ENCODE data around the gene LEPR.
"Not testable (repeated sequence)": the region's sequence is repeated elsewhere in the genome, so short reads cannot be mapped to it uniquely, and the experiment has no call there.

LEPR gene

DNA sequence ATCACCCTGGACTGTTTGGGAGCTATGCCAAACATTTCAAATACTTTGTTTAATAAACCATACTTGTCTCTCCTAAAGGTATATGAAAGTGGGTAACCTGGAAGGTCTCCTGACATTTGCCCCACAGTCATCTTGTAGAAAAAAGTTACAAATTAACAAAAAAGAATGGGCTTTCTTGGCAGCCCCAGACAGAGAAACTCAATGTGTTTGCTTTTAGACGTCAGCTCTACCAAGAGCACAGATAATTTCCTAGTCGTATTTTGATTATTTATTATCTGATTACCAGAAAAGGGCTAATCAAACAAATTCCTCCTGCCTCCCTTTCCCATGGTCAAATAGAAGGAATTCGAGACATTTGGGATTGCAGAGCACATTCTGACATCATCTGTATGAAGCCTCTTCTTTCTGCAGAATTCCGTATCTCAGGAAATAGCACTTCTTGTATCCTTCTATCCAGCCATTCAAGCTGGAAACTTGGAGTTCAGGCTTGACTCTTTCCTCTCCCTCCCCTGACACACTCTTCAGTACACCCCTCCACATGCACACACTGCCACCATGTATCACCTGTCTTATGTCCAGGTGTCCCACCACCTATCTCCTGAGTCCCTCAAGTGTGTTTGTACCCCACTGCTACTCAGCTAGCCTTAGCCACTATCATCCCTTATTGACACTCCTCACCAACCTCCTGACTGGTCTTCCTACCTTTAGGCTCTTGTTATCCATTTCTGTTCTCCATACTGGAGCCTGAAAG, 42.8 kb upstream of the LEPR start:
- Histone ChIP-seq H2BK15ac (ENCODE audit: low read depth, poor library complexity, severe bottlenecking) (no peak overlapping the region), H3K36me3 (ENCODE audit: control insufficient read depth in 1 of 2, insufficient read depth in 2 of 2, low read depth in 1 of 2, low read length in 2 of 2) (no peaks in the 10 kb centered on the region), H3K23ac (ENCODE audit: low read length in 2 of 2) (no peak overlapping the region), H3K27ac (ENCODE audit: low read length, poor library complexity, severe bottlenecking) (no peak overlapping the region), H2AFZ (ENCODE audit: low read depth, low read length) (no peak overlapping the region), H2BK120ac (ENCODE audit: low read depth, low read length) (no peak overlapping the region), H3K4me2 (ENCODE audit: low read length, poor library complexity, severe bottlenecking) (no peak overlapping the region), H3K14ac (ENCODE audit: low read length in 2 of 2) (no peak overlapping the region), H3K18ac (ENCODE audit: low read depth in 1 of 2, low read length in 2 of 2) (no peak overlapping the region), H2BK12ac (ENCODE audit: low read length in 2 of 2) (no peak overlapping the region), H4K8ac (ENCODE audit: low read length) (no peak overlapping the region), H4K91ac (ENCODE audit: low read length) (no peak overlapping the region), H3K9ac (ENCODE audit: low read length) (no peak overlapping the region), H3K9me3 (ENCODE audit: control insufficient read depth, low read length) (no peaks in the 10 kb centered on the region), H3K4me3 (ENCODE audit: insufficient read depth in 1 of 2, low read depth in 1 of 2, low read length in 2 of 2) (no peak overlapping the region), H3K79me1 (replicated peaks; ENCODE audit: low read length, poor library complexity, severe bottlenecking) (no peaks in the 10 kb centered on the region), H3K4ac (ENCODE audit: low read depth in 1 of 2, low read length in 2 of 2) (no peak overlapping the region), H2AK5ac (ENCODE audit: low read length, severe bottlenecking) (no peak overlapping the region), H2BK5ac (ENCODE audit: low read depth, low read length, poor library complexity, severe bottlenecking) (no peak overlapping the region), H3K27me3 (ENCODE audit: control insufficient read depth in 1 of 2, insufficient read depth in 1 of 2, low read length in 2 of 2) (no peaks in the 10 kb centered on the region), H3K4me1 (ENCODE audit: control insufficient read depth, insufficient read depth, low read depth, low read length) (no peaks in the 10 kb centered on the region)
- no peak for DNase-seq
- 92% methylated on average over 4 of the region's 4 CpGs for WGBS

DNA sequence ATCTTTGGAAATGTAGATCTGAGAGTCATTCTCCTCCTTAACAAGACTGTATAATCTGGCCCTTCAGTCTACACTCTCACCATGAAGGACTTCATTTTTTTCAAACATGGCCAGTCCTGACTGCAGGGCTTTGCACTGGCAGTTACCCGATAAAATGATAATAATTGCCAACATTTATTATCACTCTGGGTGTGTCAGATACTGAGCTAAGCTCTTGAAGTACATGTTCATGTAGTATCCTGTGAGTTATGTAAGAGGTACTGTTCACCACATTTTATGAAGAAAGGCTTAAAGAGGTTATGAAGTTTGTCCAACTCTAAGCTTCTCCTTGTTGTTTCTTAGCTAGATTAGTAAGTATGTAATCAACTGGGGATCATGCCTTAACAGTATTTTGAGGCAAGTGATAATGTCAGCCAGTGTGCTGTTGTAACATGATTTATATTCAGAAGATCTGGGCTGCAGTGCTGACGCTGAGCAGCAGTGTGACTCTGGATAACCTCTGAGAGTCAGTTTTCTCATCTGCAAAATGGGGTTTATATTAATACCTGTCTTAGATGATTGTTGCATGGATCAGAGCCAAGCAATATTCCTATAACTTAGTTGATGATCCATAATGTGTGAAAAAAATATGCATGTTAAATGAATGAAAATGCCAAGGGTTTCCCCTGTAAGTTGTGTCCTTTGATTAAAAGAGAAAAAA, 42.1 kb upstream of the LEPR start:
- no peak overlapping the region for H4K91ac ChIP-seq (ENCODE audit: low read length)
- H3K4me1 ChIP-seq (ENCODE audit: control insufficient read depth, insufficient read depth, low read depth, low read length) = no peaks in the 10 kb centered on the region
- no peak overlapping the region for H2BK120ac ChIP-seq (ENCODE audit: low read depth, low read length)
- no peaks in the 10 kb centered on the region for H3K36me3 ChIP-seq (ENCODE audit: control insufficient read depth in 1 of 2, insufficient read depth in 2 of 2, low read depth in 1 of 2, low read length in 2 of 2)
- H3K79me1 ChIP-seq (replicated peaks; ENCODE audit: low read length, poor library complexity, severe bottlenecking) = no peaks in the 10 kb centered on the region
- no peak overlapping the region for H2BK5ac ChIP-seq (ENCODE audit: low read depth, low read length, poor library complexity, severe bottlenecking)
- no peak overlapping the region for H3K4ac ChIP-seq (ENCODE audit: low read depth in 1 of 2, low read length in 2 of 2)
- H3K18ac ChIP-seq (ENCODE audit: low read depth in 1 of 2, low read length in 2 of 2) = no peak overlapping the region
- no peaks in the 10 kb centered on the region for H3K9me3 ChIP-seq (ENCODE audit: control insufficient read depth, low read length)
- WGBS = 80% methylated on average over 1 of the region's 2 CpGs
- H3K14ac ChIP-seq (ENCODE audit: low read length in 2 of 2) = no peak overlapping the region
- H3K9ac ChIP-seq (ENCODE audit: low read length) = no peak overlapping the region
- H2BK12ac ChIP-seq (ENCODE audit: low read length in 2 of 2) = no peak overlapping the region
- H3K27me3 ChIP-seq (ENCODE audit: control insufficient read depth in 1 of 2, insufficient read depth in 1 of 2, low read length in 2 of 2) = no peaks in the 10 kb centered on the region
- H2BK15ac ChIP-seq (ENCODE audit: low read depth, poor library complexity, severe bottlenecking) = no peak overlapping the region
- H3K4me2 ChIP-seq (ENCODE audit: low read length, poor library complexity, severe bottlenecking) = no peak overlapping the region
- no peak overlapping the region for H2AFZ ChIP-seq (ENCODE audit: low read depth, low read length)
- H3K23ac ChIP-seq (ENCODE audit: low read length in 2 of 2) = no peak overlapping the region
- no peak for DNase-seq
- no peak overlapping the region for H2AK5ac ChIP-seq (ENCODE audit: low read length, severe bottlenecking)
- H4K8ac ChIP-seq (ENCODE audit: low read length) = no peak overlapping the region
- H3K27ac ChIP-seq (ENCODE audit: low read length, poor library complexity, severe bottlenecking) = no peak overlapping the region
- H3K4me3 ChIP-seq (ENCODE audit: insufficient read depth in 1 of 2, low read depth in 1 of 2, low read length in 2 of 2) = no peak overlapping the region

DNA sequence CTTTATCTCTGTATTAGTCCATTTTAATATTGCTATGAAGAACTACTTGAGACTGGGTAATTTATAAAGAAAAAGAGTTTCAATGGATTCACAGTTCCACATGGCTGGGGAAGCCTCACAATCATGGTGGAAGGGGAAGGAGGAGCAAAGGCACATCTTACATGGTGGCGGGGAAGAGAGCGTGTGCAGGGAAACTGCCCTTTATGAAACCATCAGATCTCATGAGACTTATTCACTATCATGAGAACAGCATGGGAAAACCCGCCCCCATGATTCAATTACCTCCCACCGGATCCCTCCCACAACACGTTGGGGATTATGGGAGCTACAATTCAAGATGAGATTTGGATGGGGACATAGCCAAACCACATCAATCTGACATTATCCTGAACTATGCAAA, 36.0 kb upstream of the LEPR start:
- not testable (repeated sequence) for DNase-seq; H3K4ac ChIP-seq (ENCODE audit: low read depth in 1 of 2, low read length in 2 of 2); H3K4me3 ChIP-seq (ENCODE audit: insufficient read depth in 1 of 2, low read depth in 1 of 2, low read length in 2 of 2); H3K23ac ChIP-seq (ENCODE audit: low read length in 2 of 2); H2AFZ ChIP-seq (ENCODE audit: low read depth, low read length); H2BK5ac ChIP-seq (ENCODE audit: low read depth, low read length, poor library complexity, severe bottlenecking); H3K4me1 ChIP-seq (ENCODE audit: control insufficient read depth, insufficient read depth, low read depth, low read length); H3K4me2 ChIP-seq (ENCODE audit: low read length, poor library complexity, severe bottlenecking); H3K27me3 ChIP-seq (ENCODE audit: control insufficient read depth in 1 of 2, insufficient read depth in 1 of 2, low read length in 2 of 2); H2BK12ac ChIP-seq (ENCODE audit: low read length in 2 of 2); H3K79me1 ChIP-seq (replicated peaks; ENCODE audit: low read length, poor library complexity, severe bottlenecking); H2BK120ac ChIP-seq (ENCODE audit: low read depth, low read length); H3K14ac ChIP-seq (ENCODE audit: low read length in 2 of 2); H3K9me3 ChIP-seq (ENCODE audit: control insufficient read depth, low read length); H3K18ac ChIP-seq (ENCODE audit: low read depth in 1 of 2, low read length in 2 of 2); H2AK5ac ChIP-seq (ENCODE audit: low read length, severe bottlenecking); H3K27ac ChIP-seq (ENCODE audit: low read length, poor library complexity, severe bottlenecking); H4K8ac ChIP-seq (ENCODE audit: low read length); H2BK15ac ChIP-seq (ENCODE audit: low read depth, poor library complexity, severe bottlenecking); H4K91ac ChIP-seq (ENCODE audit: low read length); H3K36me3 ChIP-seq (ENCODE audit: control insufficient read depth in 1 of 2, insufficient read depth in 2 of 2, low read depth in 1 of 2, low read length in 2 of 2); H3K9ac ChIP-seq (ENCODE audit: low read length)
- no CpG with 5 or more reads among the region's 5 CpGs for WGBS

DNA sequence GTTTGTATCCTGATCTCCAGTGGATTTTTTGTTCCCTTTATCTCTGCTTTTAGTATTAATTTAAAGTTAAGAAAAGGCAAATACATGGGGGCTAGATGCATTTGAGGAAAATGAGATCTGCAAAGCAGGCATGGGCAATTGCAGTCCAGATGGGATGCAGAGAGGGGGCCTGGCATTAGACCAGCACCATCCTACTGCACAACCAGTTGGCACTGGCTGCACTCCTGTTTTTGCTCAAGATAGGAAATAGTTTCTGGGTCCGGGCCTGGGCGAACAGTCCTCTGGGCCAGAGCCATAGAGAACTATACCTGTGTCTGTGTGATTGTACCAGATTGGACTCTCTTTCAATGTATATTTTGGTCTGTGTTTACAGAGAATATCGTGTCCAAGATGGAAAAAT, 34.0 kb upstream of the LEPR start:
- peaks cover 0 to 7% of the 10 kb centered on the region in 2 experiments for H3K36me3 ChIP-seq (ENCODE audit: control insufficient read depth in 1 of 2, insufficient read depth in 2 of 2, low read depth in 1 of 2, low read length in 2 of 2)
- no peak for DNase-seq
- H2BK15ac ChIP-seq (ENCODE audit: low read depth, poor library complexity, severe bottlenecking) = no peak overlapping the region
- H3K14ac ChIP-seq (ENCODE audit: low read length in 2 of 2) = no peak overlapping the region
- H2BK12ac ChIP-seq (ENCODE audit: low read length in 2 of 2) = no peak overlapping the region
- no peaks in the 10 kb centered on the region for H3K79me1 ChIP-seq (replicated peaks; ENCODE audit: low read length, poor library complexity, severe bottlenecking)
- H2AFZ ChIP-seq (ENCODE audit: low read depth, low read length) = no peak overlapping the region
- WGBS = 97% methylated on average over 3 of the region's 3 CpGs
- H3K9me3 ChIP-seq (ENCODE audit: control insufficient read depth, low read length) = no peaks in the 10 kb centered on the region
- H4K91ac ChIP-seq (ENCODE audit: low read length) = no peak overlapping the region
- H3K4me2 ChIP-seq (ENCODE audit: low read length, poor library complexity, severe bottlenecking) = no peak overlapping the region
- H3K9ac ChIP-seq (ENCODE audit: low read length) = no peak overlapping the region
- no peak overlapping the region for H2BK120ac ChIP-seq (ENCODE audit: low read depth, low read length)
- no peak overlapping the region for H2AK5ac ChIP-seq (ENCODE audit: low read length, severe bottlenecking)
- H3K4ac ChIP-seq (ENCODE audit: low read depth in 1 of 2, low read length in 2 of 2) = no peak overlapping the region
- no peak overlapping the region for H2BK5ac ChIP-seq (ENCODE audit: low read depth, low read length, poor library complexity, severe bottlenecking)
- no peaks in the 10 kb centered on the region for H3K27me3 ChIP-seq (ENCODE audit: control insufficient read depth in 1 of 2, insufficient read depth in 1 of 2, low read length in 2 of 2)
- H3K18ac ChIP-seq (ENCODE audit: low read depth in 1 of 2, low read length in 2 of 2) = no peak overlapping the region
- H3K4me3 ChIP-seq (ENCODE audit: insufficient read depth in 1 of 2, low read depth in 1 of 2, low read length in 2 of 2) = no peak overlapping the region
- H3K4me1 ChIP-seq (ENCODE audit: control insufficient read depth, insufficient read depth, low read depth, low read length) = no peaks in the 10 kb centered on the region
- no peak overlapping the region for H3K23ac ChIP-seq (ENCODE audit: low read length in 2 of 2)
- H3K27ac ChIP-seq (ENCODE audit: low read length, poor library complexity, severe bottlenecking) = no peak overlapping the region
- H4K8ac ChIP-seq (ENCODE audit: low read length) = no peak overlapping the region
